Right hindlimb (tissue), 1 donor: ENCODE data around the gene ADAMTS2.
"Not testable (repeated sequence)": the region's sequence is repeated elsewhere in the genome, so short reads cannot be mapped to it uniquely, and the experiment has no call there.

Experiments
- DNase-seq: peaks from one replicate; pipeline ENCODE4 v3.0.0-alpha.2; 2018

Gene ADAMTS2

DNA sequence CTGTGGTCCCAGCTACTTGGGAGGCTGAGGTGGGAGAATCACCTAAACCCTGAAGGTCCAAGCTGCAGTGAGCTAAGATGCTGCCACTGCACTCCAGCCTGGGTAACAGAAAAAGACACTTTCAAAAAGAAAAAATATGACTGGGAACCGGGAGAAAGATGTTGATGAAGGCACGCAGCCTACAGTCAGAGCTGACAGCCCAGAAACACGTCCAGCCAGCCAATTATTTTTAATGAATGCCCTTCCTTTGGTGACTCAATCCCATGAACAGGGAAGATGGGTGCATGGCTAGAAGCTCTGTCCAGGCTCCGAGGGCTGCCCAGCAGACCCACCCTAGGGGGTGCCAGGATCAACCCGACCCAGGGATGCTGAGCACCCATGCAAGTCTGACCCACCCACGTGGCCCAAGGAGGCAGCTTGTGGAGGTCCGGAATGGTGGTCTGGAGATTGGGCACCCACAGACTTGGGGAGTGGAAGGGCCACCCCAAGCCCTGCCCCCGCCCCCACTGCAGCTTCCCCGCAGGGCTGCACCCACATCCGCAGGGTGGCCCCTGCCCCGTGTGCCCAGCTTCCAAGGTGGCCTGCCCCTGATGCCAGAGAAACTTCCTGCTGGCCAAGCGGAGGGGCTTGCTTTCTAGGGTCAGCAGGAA lies 51.0 kb downstream of the ADAMTS2 start:
- DNase-seq, result peak; percentile 11

DNA sequence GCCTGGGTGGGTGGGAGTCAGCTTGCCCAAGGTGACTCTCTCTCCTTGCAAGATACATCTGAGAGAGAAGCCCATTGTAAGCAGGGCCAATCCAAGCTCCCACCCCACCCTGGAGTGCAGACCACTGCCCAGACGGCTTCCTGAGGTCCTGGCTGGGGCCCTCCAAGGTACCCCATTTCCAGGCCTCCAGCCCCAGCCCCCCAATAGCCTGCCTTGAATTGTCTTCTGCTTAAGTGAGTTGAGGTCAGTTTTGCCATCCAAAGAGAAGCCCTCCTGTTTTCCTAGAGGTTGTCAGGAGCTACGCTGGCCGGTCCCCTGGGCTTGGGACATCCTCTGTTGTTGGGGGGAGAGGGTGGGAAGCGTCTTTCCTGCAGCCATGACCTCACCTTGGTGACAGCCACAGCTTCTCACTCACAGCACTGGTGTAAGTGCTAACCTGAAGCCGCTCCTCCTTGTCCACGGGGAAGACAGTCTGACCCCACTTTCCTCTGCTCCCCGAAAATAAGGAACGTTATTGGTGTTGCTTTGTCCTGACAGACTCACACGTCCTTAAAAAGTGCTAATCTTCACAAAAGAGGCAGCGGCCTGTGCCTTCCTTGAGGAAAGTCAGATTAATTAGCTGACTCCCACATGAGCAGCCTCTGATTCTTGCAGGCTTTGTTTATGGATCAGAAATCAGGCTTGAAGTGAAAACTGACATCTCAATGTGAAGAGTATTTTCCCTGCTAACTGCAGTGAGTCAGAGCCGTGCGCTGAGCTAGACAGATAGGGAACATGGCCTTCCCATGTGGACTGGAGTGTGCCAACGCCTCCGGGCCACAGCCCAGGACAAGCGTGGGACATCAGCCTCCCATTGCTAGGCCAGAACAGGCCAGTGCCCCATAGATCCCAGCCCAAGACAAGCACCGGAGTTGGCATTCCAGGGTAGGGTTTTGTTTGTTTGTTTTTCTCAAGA lies 52.3 kb downstream of the ADAMTS2 start:
- peak; percentile 6 for DNase-seq

DNA sequence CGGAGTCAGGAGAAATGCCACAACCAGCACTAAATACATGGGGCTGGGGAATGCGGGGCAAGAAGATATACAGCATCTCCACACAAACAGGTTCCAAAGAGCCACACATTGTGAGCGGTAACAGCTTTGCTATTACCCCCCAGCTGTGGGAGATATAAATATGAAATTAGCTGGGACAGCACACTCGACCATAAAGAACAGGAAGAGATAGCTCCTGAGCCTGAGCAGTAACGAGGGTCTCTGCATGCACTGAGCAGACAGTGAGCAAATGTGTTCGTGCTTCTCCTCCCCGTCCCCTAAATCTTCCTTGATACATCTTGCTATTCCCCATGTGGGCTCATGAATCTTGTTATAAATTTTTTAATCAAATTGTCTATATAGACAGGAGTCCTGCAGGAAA lies 53.1 kb downstream of the ADAMTS2 start:
- DNase-seq, result peak; percentile 1

DNA sequence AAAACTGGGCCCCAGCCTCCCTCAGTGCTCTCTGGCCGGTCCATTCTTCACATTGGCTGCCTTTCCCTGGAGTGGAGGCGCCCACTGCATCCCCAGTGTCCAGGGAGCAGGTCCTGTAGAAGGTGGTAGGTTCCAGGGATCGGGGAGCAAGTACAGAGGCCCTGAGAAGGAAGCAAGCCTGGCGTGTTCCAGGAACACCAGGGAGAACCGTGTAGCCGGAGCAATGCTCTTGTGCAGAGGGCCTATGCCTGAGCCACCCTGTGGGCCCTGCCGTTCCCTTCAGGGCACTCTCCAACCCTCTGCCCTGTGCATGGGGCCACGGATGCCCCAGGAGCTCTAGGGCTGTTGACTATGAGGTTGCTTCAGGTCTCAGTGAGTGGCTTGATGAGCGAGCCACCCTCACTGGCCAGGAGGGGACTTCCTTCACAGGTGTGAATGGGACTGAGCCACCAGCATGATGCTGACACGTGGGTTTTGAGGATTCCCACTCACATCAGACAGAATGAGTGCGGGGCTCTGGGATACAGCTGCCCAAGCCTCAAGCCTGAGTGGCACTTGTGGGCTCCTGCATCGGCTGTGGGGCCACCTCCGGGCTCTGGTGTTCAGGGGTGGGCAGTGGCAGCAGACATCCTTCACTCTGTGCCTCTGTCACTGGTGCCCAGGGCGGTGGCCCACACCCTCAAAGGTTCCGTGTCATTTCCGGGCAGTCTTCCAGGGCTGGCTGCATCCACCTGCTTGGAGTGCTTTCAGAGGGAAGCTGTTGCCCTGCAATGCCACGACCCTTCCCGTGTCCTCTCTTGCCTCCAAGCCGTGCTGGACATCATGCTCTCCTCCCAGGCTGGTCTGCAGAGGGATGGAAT lies 54.4 kb downstream of the ADAMTS2 start:
- DNase-seq, result peak; percentile 24

DNA sequence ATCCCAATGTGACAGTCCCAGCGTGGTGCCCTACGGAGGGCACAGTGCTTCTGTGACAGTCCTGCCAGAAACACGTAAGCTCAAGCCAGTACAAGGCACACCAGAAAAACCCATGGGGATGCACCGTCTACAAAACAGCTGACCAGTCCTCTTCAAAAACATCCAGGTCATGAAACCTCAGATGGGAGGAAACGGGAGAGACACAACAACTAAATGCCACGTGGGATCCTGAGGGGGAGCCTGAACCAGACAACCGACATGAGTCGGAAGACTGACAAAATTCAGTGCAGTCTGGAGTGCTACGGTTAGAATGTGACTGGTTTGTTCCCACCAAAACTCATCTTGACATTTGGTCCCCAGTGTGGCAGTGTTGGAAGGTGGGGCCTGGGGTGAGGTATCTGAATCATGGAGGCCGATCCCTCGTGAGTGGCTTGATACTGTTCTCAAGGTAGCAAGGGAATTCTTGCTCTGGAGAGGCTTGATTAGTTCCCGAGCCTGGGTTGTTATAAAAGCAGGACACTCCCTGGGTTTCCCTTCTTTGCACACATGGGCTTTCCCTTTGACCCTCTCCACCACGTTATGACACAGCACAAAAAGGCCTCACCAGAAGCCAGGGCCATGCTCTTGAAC lies 55.4 kb downstream of the ADAMTS2 start:
- DNase-seq, result peak; percentile 2

DNA sequence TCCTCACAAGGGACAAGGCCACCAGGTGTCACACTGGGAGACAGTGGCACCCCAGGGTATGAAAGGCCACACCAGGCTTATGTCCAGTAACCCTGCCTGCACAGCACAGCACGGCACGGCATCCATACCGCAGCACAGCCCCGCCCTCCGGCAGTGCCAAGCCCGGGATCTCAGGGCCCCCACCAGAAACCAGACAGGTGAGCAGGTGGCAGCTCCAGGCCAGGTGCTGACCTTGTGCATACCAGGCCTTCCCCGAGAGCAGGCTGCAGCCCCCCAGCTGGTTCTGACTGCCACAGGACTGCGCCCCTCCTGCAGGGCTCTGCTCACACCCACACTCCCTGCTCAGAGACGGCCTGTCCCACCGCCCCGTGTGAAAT lies 56.5 kb downstream of the ADAMTS2 start:
- DNase-seq, result peak; percentile 10

DNA sequence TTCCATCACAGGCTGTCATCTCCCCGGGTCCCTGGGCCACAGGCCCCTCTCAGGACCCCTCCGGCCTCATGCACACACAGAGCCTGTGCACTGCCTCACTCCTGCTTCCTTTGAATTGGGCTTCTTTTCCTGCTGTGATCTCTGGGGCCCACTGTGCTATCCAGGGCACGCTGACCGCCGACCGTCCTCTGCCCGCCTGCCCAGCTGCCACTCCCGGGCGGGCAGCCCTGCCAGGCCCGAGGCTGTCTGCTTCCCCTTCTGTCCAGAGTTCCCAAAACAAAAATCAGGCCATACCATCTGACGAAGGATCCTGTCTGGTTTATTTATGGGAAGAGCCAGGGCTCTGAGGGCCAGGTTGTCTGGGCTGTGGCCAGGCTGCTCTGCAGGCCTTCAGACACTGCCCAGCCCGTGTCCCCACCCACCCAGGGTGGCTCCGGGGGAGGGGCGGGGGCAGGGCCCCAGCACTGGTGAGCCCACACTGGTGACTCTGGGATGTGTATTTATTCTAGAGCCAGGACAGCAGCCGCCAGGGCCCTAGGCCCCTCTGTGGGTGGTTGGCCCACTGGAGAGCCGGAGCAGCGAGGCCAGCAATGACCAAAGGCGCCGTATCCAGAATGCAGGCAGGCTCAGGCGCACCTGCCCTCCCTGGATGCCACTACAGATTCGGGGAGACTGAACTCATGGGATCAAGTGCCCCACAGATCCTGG lies 57.0 kb downstream of the ADAMTS2 start:
- DNase-seq, result peak; percentile 18

DNA sequence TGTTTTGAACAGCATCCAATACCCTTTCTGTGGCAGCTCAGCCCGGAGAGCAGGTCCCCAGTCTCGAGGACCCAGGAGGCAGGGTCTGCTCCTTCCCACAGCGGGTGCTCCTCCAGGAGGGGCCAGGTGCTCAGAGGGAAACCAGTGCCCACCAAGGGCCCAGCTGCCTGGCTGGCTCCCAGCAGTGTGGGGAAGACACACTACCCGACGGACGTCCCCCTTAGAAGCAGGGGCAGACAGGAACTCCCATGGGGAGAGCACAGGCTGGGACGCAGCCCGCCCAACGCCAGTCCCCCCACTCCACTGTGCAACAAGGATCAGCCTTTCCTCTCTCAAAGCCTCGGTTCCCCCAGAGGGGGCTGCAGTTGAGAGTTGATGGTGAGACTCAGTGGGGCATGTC lies 57.6 kb downstream of the ADAMTS2 start:
- peak; percentile 18 for DNase-seq

DNA sequence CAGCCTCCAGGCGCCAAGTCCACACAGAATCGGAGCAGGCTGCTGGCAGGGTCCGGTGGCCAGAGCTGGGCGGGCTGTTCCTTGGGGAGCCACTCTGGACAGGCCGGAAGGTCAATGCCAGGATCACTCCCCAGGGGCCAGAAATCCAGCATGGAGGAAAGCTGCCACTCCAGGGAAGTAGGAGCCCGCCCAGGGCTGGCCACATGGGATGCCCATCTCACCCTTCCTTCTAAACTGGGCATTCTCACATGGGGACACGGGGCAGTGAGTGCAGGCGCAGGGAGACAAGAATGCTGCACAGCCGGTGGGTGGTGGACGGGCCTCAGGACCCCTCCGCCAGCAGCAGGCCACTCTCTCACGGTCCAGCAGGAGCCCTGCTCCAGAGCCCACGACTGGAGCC lies 58.2 kb downstream of the ADAMTS2 start:
- DNase-seq, result peak; percentile 14

DNA sequence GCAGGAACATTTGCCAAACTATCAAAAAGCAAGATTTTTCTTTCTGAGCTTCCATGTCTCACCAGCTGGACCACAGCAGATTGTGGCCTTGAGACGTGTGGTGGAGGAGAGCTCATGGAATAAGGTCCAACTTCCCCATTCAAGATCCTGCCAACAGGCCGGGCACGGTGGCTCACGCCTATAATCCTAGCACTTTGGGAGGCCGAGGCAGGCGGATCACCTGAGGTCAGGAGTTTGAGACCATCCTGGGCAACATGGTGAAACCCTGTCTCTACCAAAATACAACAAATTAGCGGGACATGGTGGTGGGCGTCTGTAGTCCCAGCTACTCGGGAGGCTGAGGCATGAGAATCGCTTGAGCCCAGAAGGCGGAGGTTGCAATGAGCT lies 59.5 kb downstream of the ADAMTS2 start:
- DNase-seq, result peak; percentile 11

DNA sequence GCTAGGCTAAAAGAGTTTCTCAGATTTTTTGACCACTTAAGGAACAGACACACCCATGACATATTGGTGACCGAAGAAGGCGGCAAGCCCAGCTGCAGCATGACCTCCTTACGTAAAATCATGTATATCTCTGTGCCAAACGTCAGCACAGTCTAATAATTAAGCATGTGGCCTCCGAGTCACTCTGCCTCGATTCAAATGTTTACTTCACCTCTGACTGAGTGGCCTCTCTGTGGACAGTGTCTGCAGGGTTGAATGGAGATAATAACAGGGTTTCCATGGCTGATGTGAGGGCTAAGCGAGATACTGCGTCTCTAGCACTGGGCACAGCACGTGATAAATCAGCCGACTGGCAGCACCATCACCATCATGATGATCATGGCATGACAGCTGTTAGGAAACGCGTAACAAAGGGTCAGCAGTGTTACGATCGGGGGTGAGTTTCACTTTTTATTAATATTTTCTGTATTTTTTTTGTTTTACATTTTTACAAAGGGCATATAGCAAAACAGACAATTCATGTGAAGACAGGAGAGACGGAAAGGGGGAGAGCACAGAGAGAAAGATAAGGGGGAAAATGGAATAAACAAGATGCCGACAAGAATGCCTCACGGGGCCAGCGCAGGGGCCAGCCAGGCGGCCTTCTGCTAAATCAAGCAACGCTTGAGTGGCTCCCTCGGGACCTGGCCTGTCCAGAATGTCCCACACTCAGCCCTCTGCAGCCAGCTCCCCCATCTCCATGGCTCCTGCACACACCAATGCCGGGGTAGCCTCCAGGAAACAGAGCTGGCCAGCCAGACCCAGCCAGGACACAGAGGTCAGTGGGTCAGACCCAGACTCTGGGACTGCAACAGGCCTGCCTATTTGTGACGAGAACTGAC lies 60.3 kb downstream of the ADAMTS2 start:
- peak; percentile 41 for DNase-seq

DNA sequence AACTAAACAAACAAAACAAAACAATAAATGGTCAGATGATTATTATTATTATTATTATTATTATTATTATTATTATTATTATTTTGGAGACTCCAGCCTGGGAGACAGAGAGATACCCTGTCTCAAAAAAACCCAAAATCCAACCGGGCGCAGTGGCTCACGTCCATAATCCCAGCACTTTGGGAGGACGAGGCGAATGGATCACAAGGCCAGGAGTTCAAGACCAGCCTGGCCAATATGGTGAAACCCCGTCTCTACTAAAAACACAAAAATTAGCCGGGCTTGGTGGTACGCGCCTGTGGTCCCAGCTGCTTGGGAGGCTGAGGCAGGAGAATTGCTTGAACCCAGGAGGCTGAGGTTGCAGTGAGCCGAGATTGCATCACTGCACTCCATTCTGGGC lies 61.4 kb downstream of the ADAMTS2 start:
- DNase-seq, result not testable (repeated sequence)

DNA sequence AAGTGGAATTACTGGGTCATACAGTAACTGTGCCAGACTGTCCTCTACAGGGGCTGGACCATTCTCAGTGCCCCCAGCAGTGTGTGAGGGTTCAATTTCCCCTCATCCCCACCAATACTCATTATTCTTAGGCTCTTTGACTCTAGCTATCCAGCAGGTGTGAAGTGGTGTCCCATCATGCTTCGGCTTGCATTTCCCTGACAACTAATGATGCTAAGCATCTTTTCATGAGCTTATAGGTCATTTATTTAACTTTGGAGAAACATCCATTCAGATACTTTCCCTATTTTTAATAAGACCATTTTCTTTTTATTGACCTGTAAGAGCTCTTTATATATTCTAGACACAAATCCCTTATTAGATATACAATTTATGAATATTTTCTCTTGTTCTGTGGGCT lies 63.6 kb downstream of the ADAMTS2 start:
- peak; percentile 0 for DNase-seq

DNA sequence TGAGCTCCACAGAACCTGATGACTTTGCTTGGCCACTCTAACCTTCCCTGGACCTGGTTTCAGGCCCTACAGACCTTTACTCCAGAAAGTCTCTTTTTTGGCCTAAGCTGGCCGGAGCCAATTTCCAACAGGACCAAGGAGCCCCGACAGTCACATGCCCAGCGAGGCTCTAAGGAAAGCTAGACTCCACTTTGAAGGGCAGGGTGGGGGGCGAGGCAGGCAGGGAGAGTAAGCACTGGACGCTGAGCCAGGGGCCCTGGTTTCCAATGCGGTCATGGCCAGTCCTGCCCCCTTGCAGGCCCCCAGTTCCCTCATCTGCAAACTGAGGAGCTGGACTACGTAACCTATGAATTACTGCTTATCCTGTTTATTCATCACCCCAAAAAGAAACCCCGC lies 65.2 kb downstream of the ADAMTS2 start:
- no peak for DNase-seq

DNA sequence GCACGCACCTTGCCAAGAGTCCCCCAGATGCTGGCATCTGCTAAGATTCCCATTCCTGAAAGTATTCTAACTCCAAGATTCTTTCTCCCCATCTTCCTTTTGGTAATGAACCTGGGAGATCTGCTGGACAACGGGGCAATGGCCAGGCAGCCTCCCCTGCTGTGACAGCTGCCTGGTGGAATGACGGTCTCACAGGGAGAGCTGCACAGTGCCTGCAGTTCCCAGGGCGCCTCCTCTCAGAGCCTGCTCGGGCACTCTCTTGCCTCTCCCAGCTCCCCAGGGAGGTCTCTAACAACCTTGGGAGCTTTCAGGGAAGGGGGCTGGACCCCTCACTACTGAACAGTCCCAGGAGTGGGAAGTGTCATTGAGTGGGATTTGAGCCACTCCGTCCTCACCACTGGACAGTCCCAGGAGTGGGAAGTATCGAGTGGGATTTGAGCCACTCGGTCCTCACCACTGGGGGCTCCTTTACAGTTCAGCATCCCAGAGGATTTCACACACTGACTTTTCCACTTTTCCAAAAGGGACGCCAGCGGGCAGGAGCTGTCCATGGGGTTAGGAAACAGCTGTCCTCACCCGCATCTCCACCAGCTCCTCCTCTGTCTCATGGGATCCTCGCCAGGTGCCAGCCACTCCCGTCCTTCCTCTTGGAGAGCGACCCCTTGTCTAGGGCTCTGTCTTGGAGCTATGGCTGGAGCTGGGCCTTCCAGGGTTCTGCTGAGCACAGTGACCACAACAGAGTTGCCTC lies 65.7 kb downstream of the ADAMTS2 start:
- no peak for DNase-seq

DNA sequence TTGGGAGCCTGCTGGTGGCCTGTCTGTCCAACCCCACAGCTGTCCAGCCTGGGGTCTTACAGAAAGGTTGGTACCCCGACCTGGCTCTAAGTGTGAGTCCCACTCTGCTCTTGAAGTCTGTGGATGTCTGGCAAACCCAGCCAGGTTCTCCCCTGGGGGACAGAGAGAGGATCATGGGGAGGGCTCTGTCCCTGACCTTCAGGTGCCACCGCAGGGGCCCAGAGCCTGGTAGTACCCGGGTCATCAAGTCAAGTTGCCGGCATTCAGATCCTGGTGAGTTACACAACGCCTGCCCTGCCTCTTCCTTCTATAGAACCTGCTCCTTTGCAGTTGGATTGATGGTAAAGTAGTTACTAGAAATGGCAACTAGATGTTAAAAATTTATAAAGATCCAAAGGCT lies 66.7 kb downstream of the ADAMTS2 start:
- no peak for DNase-seq

DNA sequence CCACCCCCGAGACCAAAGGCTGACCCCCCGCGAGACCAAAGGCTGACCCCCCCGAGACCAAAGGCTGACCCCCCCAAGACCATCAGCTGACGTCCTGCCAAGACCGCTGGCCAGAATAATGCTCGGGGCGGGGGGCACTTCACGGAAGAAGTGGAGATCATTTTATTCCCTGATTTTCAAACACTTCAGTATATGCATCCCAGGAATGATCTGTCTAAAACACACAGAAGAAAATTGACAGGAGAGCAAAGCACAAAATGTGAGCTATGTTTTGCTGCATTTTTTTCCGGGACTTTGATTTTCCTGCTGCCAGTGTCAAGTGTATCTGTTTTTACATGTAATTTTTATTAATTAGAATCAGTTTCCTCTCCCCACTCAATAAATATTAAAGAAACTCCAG lies 67.1 kb downstream of the ADAMTS2 start:
- no peak for DNase-seq

DNA sequence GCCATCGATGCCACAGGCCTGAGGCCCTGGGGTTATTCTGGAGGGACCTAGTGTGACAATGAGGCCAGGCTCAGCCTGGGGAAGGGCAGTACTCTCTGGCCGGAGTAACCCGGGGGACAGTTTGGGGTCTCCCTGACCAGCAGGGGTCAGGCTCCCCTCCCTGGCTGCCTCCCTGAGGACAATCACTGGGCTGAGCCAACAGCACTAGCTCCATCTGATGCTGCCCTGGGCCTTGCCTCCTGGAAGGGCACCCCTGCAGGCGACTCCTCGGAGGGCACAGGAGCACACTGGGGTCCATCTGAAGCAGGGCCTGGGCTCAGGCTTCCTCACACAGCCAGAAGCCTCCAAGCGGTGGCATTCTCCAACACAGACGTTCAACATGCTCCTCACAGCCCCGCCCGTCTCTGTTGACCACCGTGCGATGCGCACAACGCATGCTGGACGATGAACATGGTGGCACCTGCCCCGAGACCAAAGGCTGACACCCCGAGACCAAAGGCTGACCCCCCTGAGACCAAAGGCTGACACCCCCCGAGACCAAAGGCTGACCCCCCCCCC lies 68.3 kb downstream of the ADAMTS2 start:
- DNase-seq, result peak; percentile 25

DNA sequence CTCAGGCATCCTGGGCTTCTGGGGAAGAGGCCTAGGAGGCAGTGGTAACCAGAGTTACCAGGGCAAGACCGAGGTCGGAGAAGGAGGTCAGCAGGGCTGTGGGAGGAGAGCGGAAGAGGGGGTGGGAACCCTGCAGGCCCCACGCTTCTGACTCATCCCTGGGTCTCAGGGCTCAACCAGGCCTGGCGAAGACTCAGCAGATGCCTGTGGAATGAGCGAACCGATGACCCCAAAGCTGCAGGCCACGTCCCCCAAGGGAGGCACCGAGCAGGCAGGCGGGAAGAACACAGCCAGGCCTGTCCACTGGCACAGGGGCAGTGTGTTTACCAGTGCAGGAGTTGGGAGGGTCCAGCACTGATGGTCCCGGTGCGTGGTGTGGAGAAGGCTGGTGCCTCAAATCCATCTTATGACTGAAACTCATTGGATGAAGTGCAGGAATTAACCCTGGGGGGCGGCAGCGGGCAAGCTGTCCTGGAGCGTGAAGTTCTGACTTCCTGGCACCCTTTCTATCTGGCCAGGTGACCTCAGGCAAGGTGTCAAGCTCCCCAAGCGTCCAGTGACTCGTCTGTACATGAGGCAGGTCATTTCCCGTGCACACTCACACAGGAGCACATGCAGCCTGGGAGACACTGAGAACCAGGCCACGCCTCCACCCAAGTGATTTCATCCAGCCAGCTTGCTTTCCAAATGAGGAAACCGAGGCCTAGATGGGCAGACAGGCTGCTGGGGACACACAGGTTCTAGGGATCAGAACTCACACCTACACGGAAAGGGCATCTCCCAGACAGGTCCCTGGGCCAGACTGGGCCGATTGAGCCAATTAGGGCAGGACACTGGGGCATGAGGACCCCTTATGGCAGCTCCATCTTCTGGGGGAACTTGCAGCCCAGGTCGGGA lies 69.1 kb downstream of the ADAMTS2 start:
- DNase-seq, result peak; percentile 55
